ENCODE results near the gene BRSK2. TPM values are rescaled to one million over a fixed set of nuclear protein-coding genes. Genes with fewer than 3 reads are reported as not detected.

Gene BRSK2
- total and polyA plus RNA-seq, 2 of the 4 experiments (the other 2 are of a cell fraction): 0.18 to 0.62 TPM

GRCh38 chr11:1504138-1504537 is 114.4 kb downstream of the BRSK2 start:
- intact Hi-C loops (cut with micrococcal nuclease): no loop called here
- Histone ChIP-seq H2BK5ac (ENCODE audit: low read depth, low read length, poor library complexity, severe bottlenecking) (no peak overlapping the region), H3K9me3 (ENCODE audit: control insufficient read depth, insufficient read depth, low read length) (no peaks in the 10 kb centered on the region), H3K79me1 (ENCODE audit: low read depth in 1 of 2, low read length in 2 of 2) (peaks cover 20 to 79% of the 10 kb centered on the region in 2 experiments), H2BK15ac (ENCODE audit: low read depth, low read length) (no peak overlapping the region), H3K4me1 (ENCODE audit: control insufficient read depth, insufficient read depth, low read length) (no peaks in the 10 kb centered on the region; the same call in 1 of the 2 replicates), H3K14ac (replicated peaks; ENCODE audit: low read depth, low read length) (no peak overlapping the region), H4K5ac (ENCODE audit: low read depth, low read length) (no peak overlapping the region), H2BK120ac (ENCODE audit: low read depth, low read length) (no peak overlapping the region), H4K20me1 (ENCODE audit: insufficient read depth, low read length) (peaks cover 88% of the 10 kb centered on the region), H2AK5ac (ENCODE audit: low read depth, low read length) (no peak overlapping the region), H3K27ac (ENCODE audit: insufficient read depth, low read length) (no peak overlapping the region), H3K9ac (ENCODE audit: low read depth, low read length) (no peak overlapping the region), H2AFZ (replicated peaks; ENCODE audit: low read length, poor library complexity) (no peak overlapping the region), H3K4ac (ENCODE audit: low read depth, low read length) (no peak overlapping the region), H3K9me1 (ENCODE audit: insufficient read depth, low read length) (peaks cover 6% of the 10 kb centered on the region), H3K36me3 (ENCODE audit: control insufficient read depth, insufficient read depth, low read length) (peaks cover 4% of the 10 kb centered on the region), H2AK9ac (replicated peaks; ENCODE audit: low read depth, low read length, poor library complexity) (no peak overlapping the region), H3K27me3 (ENCODE audit: control insufficient read depth, insufficient read depth, low read length) (no peaks in the 10 kb centered on the region), H3K4me3 (ENCODE audit: insufficient read depth, low read depth, low read length) (no peak overlapping the region), H4K8ac (ENCODE audit: low read depth in 2 of 2, low read length in 2 of 2) (no peak overlapping the region), H3K23ac (ENCODE audit: low read depth, low read length) (no peak overlapping the region), H2BK20ac (ENCODE audit: low read depth, low read length) (no peak overlapping the region), H3K56ac (ENCODE audit: extremely low read depth, insufficient read depth, low read length) (no peak overlapping the region), H3K18ac (ENCODE audit: low read depth, low read length) (no peak overlapping the region), H3K4me2 (ENCODE audit: low read depth, low read length) (no peak overlapping the region), H4K91ac (ENCODE audit: insufficient read depth, low read depth, low read length) (no peak overlapping the region)
- BruUV-seq (replicated peaks): no TSS peak
- ATAC-seq (ENCODE audit: low read depth) (no peak), DNase-seq (no peak)
- 80% methylated on average over 7 of the region's 9 CpGs; no CpG with 5 or more reads in 1 of the 2 experiments for WGBS, 2 experiments (ENCODE audit: extremely low coverage in 2 of 2, insufficient read length in 1 of 2)
- no peak for TF ChIP-seq POLR2A (IDR thresholded peaks at IDR 0.05; ENCODE audit: low read depth, low read length)
- TF ChIP-seq FOS (IDR thresholded peaks at IDR 0.05; ENCODE audit: low read depth, low read length): no peak
- no peak for TF ChIP-seq USF2 (IDR thresholded peaks at IDR 0.05; ENCODE audit: low read depth, low read length)
- peak; percentile 44; the same call in 1 of the 2 replicates for TF ChIP-seq CEBPB (IDR thresholded peaks at IDR 0.05; ENCODE audit: low read depth, low read length)
- no peak for TF ChIP-seq NFE2L2 (IDR thresholded peaks at IDR 0.05; ENCODE audit: low read depth, low read length)
- no peak for TF ChIP-seq MAFK (IDR thresholded peaks at IDR 0.05; ENCODE audit: low read depth, low read length)
- no peak for TF ChIP-seq RCOR1 (IDR thresholded peaks at IDR 0.05; ENCODE audit: insufficient replicate concordance, low read length)
- TF ChIP-seq BHLHE40 (IDR thresholded peaks at IDR 0.05; ENCODE audit: low read depth, low read length): no peak
- ChIA-PET CTCF (no interaction called here), POLR2A (ENCODE audit: unreplicated experiment) (no interaction called here)
- dilution Hi-C loops (cut with HindIII; ENCODE audit: low sequenced_read_pairs, unreplicated experiment): no loop called here
- in situ Hi-C loops (cut with MboI; ENCODE audit: low sequenced_read_pairs): loop anchor here (25.0 kb wide), 1 partner anchor 292 kb away; the partner anchor contains the start of gene MUC5B

Data from IMR-90 (cell line).